ENCODE measurements around the gene MPIG6B. TPM values are rescaled to one million over a fixed set of nuclear protein-coding genes. Genes with fewer than 3 reads are reported as not detected.

Gene MPIG6B
- total RNA-seq, 4 donors from 2014 or later, result 0.33 TPM; not detected in 3

DNA sequence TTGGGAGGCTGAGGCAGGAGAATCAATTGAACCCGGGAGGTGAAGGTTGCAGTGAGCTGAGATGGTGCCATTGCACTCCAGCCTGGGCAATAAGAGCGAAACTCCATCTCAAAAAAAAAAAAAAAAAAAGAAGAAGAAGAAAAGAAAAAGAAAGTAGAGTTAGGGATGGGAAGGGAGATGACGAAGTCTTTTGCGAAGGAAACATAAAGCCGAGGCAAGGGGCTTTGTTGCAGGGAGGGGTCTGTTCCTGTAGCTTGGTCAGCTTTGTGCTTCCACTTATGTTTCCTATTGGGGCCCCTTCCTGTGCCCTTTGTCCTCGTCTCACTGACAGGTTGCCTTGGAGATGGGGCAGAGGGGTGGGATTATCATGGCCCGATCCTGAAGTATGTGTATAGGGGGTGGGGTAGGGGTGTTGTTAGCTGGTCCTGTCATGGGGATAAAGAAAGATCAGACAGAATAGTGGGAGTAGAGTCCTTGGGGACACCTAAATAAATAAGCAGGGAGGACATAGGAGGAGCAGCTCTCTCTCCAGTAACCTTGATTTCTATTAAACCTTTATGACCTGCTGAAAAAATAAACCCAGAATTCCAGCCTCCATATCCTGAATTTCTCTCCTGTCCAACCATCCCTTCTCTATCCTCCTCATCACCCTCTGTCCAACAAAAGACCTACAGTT lies 14.3 kb downstream of the MPIG6B start:
- TF ChIP-seq, protein P1, sequence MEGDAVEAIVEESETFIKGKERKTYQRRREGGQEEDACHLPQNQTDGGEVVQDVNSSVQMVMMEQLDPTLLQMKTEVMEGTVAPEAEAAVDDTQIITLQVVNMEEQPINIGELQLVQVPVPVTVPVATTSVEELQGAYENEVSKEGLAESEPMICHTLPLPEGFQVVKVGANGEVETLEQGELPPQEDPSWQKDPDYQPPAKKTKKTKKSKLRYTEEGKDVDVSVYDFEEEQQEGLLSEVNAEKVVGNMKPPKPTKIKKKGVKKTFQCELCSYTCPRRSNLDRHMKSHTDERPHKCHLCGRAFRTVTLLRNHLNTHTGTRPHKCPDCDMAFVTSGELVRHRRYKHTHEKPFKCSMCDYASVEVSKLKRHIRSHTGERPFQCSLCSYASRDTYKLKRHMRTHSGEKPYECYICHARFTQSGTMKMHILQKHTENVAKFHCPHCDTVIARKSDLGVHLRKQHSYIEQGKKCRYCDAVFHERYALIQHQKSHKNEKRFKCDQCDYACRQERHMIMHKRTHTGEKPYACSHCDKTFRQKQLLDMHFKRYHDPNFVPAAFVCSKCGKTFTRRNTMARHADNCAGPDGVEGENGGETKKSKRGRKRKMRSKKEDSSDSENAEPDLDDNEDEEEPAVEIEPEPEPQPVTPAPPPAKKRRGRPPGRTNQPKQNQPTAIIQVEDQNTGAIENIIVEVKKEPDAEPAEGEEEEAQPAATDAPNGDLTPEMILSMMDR (IDR thresholded peaks at IDR 0.05; ENCODE audit: low read depth), result no peak

DNA sequence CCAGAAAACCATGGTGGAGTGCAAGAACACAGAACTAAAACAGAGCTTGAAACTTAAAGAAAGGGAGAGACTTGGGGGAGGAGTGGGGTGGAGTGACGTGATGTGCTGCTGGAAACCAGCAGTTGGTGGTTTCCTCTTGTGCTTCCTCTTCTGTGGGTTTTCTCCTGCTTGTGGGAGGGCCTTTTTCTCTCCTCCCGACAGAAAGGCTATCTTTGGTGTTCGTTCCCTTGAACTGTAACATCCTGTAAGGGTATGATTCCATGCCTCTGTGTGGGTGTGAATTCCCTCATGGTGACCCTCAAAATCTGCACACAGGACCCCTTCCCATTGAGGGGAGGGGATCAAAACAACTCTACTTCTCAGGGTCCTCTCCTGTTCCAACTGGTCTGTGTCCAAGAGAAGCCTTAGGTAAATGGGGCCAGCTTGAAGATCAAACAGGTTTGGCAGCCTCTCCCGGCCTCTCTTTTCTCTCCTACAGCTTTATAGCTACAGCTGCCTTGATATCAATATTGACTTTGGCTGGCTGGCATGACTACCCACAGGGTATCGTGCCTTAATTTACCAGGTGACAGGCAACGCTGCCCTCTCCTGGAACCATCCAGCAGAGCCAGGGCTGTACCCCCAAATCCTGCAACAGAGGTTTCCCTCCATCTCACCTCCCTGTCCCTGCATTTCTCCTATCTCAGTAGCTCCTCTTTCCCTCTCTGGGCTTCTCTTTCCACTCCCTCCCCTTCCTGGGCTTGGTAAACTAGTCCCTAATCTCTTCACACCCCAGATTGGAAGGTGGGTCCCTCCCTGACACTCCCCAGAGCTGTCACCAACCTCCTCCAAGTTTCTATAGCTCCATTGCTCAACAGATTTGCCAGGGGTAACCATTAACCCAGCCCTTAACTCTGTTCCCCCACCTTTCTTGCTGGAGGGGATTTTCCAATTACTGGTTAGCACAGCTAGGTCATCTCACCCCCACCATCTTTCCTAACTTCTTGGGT lies 15.1 kb downstream of the MPIG6B start:
- TF ChIP-seq, protein P1 (IDR thresholded peaks at IDR 0.05; ENCODE audit: low read depth), result no peak

DNA sequence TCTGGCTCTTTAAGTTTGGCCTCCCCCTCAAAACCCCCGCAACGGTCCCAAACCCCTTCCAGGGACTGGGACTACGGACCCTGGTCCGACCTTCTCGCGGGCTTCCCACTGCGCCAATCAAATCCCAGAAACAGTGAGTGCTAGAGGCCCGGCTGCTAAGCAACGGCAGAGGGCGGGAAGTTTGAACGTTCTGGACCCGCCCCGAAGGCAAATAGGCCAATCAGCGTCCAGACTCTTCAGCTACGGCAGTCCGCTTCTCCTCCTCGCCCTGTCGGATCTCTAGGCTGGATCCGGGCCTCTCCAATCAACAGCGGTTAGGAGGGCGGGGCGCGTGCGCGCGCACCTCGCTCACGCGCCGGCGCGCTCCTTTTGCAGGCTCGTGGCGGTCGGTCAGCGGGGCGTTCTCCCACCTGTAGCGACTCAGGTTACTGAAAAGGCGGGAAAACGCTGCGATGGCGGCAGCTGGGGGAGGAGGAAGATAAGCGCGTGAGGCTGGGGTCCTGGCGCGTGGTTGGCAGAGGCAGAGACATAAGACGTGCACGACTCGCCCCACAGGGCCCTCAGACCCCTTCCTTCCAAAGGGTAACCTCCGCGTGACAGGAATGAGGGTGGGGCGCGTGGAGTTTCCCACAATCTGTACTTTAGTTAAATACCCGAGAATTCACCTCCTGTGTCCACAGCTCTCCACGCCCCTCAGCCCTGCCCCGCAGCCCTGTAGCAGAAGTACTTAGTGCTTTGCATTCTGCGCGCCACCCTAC lies 16.6 kb downstream of the MPIG6B start, which contains the start of gene MSH5:
Gene MSH5 (plus strand): TSS at position 367 of the 758 bp plus-strand sequence. CDS start 462 bp downstream, outside the sequence.
- TF ChIP-seq, protein P1 (IDR thresholded peaks at IDR 0.05; ENCODE audit: low read depth), result no peak

DNA sequence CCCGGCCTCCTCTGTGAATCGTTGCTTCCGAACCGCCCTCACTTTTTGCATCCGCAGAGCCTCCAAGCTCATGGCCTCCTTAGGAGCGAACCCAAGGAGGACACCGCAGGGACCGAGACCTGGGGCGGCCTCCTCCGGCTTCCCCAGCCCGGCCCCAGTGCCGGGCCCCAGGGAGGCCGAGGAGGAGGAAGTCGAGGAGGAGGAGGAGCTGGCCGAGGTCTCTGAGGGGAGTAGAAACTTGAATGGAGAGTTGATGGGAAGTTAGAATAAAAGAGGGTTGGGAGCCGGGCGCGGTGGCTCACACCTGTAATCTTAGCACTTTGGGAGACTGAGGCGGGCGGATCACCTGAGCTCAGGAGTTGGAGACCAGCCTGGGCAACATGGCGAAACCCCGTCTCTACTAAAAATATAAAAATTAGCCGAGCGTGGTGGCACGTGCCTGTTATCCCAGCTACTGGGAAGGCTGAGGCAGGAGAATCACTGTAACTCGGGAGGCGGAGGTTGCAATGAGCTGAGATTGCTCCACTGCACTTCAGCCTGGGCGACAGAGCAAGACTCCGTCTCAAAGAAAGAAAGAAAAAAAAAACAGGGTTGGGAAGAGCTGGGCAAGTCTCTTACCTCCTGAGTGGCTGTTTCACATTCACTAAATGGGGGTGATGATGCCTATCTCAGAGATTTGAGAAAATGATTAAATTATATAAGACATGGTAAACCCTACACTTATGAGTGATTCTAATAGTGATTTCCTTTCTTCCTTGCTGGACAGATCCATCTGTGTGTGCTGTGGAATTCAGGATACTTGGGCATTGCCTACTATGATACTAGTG lies 17.4 kb downstream of the MPIG6B start:
- TF ChIP-seq, protein P1 (IDR thresholded peaks at IDR 0.05; ENCODE audit: low read depth), result no peak

DNA sequence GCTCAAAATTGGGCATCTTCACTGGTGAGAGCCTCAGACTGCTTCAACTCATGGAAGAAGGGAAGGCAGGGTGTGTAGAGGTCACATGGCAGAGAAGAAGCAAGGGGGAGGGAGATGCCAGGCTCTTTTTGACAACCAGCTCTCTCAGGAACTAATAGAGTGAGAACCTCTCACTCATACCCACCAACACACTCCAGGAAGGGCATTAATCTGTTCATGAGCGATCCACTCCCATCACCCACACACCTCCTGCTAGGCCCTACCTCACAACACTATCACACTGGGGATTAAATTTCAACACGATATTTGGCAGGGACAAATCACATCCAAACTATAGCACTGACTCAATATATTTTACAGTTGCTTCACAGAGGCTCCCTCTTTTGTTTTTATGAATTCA lies 18.6 kb downstream of the MPIG6B start:
- TF ChIP-seq, protein P1 (IDR thresholded peaks at IDR 0.05; ENCODE audit: low read depth), result no peak

DNA sequence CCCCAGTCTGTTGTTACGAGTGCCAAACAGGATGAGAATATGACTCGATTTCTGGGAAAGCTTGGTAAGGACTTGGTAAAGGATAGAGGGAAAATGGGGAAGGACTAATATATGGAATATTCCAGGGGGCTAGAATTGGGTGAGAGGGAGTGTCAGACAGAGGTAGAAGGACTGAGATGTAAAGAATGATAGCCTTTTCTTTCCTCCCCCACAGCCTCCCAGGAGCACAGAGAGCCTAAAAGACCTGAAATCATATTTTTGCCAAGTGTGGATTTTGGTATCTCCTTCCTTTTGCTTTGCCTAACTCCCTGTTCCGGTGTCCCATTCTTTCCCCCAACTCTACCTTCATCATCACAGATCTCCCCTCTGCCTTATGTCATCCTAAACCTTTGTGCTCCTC lies 19.7 kb downstream of the MPIG6B start:
- TF ChIP-seq, protein P1 (IDR thresholded peaks at IDR 0.05; ENCODE audit: low read depth), result no peak

All from subcutaneous adipose tissue (tissue), 4 donors.